Neural crest cell (in vitro differentiated cells): Measurements from ENCODE around the gene PPP1R1B. TPM values are rescaled to one million over a fixed set of nuclear protein-coding genes. Genes with fewer than 3 reads are reported as not detected.

Experiments used
- DNase-seq: peaks from one replicate; pipeline ENCODE4 v3.0.0; 2021; ENCODE audit warnings: low read depth, mixed read lengths, low spot score
- H3K27ac Mint-ChIP-seq: one replicate; pipeline ENCODE4 v1.8.0; 2021; ENCODE audit warnings: mild to moderate bottlenecking, mixed read lengths; ENCODE audit not compliant: unreplicated experiment
- H3K27me3 Mint-ChIP-seq: 2 replicates; pipeline ENCODE4 v1.8.0; 2021; ENCODE audit warnings: low read depth, mild to moderate bottlenecking, mixed read lengths
- H3K36me3 Mint-ChIP-seq: 2 replicates; pipeline ENCODE4 v1.8.0; 2021; ENCODE audit warnings: low read depth, mild to moderate bottlenecking, mixed read lengths
- H3K4me1 Mint-ChIP-seq: 2 replicates; pipeline ENCODE4 v1.8.0; 2021; ENCODE audit warnings: mixed read lengths
- H3K4me3 Mint-ChIP-seq: one replicate; pipeline ENCODE4 v1.8.0; 2021; ENCODE audit warnings: mild to moderate bottlenecking, mixed read lengths
- H3K9me3 Mint-ChIP-seq: 2 replicates; pipeline ENCODE4 v1.8.0; 2021; ENCODE audit warnings: mixed read lengths
- total RNA-seq: library from RNA; stranded (reverse); gene quantifications from 2 replicates; pipeline ENCODE4 v1.2.1, GENCODE V29; 2021
- TF ChIP-seq, protein P1 (sequence below): fragments of 200-600 bp; sonication (generic); conservative IDR thresholded peaks from 2 replicates; pipeline ENCODE4 v1.5.0; 2021; ENCODE audit warnings: antibody characterized with exemption, mild to moderate bottlenecking

PPP1R1B gene
- total RNA-seq, 1 donor from 2014 or later: not detected

DNA sequence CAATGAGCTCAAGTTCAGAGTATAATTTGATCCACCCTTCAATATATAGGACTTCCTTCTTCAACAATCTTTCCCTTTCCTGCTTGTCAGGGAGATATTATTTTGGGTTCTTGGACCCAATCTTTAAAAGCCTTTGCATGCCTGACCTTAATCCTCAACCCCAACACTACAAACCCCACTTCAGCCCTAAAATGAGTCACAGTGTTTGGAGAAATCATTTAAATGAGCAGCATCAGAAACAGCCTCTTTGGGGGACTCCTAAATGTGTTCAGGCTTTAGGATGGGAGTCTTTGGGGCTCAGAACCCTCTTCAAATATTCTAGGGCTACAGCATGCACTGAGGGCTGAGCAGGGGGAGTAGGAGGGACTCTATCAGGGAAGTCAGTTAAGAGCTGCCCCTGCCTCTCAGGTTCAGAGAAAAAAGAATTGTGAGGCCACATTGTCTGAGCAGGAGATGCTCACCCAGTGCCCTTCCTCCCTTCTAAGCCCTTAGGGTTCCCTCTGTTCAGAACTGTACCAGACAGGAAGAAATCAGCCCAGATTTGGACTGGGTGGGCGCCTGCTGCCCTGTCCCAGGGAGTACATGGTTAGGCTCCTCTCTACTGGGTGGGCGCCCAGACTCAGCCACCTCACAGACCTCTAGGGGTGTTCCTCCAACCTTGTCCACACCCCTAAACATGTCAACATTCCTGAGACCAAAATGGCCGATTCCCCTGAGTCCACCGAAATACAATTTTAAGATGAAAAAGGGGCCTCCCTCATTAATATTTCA lies 24.0 kb upstream of the PPP1R1B start:
- Mint-ChIP-seq H3K36me3 (no peaks in the 10 kb centered on the region), H3K4me1 (no peaks in the 10 kb centered on the region), H3K27ac (no peak overlapping the region), H3K9me3 (no peaks in the 10 kb centered on the region), H3K27me3 (peaks cover 98% of the 10 kb centered on the region), H3K4me3 (no peak overlapping the region)
- TF ChIP-seq, protein P1, sequence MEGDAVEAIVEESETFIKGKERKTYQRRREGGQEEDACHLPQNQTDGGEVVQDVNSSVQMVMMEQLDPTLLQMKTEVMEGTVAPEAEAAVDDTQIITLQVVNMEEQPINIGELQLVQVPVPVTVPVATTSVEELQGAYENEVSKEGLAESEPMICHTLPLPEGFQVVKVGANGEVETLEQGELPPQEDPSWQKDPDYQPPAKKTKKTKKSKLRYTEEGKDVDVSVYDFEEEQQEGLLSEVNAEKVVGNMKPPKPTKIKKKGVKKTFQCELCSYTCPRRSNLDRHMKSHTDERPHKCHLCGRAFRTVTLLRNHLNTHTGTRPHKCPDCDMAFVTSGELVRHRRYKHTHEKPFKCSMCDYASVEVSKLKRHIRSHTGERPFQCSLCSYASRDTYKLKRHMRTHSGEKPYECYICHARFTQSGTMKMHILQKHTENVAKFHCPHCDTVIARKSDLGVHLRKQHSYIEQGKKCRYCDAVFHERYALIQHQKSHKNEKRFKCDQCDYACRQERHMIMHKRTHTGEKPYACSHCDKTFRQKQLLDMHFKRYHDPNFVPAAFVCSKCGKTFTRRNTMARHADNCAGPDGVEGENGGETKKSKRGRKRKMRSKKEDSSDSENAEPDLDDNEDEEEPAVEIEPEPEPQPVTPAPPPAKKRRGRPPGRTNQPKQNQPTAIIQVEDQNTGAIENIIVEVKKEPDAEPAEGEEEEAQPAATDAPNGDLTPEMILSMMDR: no peak
- no peak for DNase-seq

DNA sequence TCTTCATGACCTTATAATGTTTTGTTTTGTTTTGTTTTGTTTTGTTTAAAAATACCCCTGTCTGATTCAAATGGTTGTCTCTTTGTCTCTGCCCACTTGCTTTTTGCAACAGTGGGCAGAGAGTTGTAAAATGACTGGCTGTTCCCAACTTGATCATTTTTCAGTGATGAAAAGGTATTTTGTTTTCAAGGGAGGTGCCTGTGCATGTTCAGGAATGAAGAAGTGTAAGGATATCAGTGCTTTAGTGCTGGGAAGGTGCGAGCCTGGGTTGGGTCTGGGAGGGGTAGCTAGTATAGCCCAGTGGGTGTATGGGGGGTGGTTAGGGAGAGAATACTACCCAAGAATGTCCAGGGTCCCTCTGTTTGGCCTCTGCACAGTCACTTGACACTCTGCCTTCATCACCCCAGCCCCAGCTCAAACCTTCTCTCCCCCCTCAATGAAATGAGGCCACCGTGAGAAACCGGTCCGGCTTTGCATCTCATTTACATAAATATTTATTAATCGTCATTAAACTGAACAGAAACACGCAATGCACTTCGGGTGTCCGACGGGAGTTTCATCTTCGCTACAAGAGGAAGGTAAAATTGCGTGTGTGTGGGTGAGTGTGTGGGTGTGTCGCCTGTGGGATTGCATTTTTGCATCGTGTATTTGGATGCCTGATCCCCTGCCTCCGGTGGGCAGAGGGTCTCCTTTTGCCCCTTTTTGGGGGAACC lies 23.3 kb upstream of the PPP1R1B start:
- Mint-ChIP-seq H3K4me1 (no peaks in the 10 kb centered on the region), H3K4me3 (no peak overlapping the region), H3K27me3 (peaks cover 98% of the 10 kb centered on the region), H3K9me3 (no peaks in the 10 kb centered on the region), H3K36me3 (no peaks in the 10 kb centered on the region), H3K27ac (no peak overlapping the region)
- no peak for DNase-seq
- TF ChIP-seq, protein P1: no peak

DNA sequence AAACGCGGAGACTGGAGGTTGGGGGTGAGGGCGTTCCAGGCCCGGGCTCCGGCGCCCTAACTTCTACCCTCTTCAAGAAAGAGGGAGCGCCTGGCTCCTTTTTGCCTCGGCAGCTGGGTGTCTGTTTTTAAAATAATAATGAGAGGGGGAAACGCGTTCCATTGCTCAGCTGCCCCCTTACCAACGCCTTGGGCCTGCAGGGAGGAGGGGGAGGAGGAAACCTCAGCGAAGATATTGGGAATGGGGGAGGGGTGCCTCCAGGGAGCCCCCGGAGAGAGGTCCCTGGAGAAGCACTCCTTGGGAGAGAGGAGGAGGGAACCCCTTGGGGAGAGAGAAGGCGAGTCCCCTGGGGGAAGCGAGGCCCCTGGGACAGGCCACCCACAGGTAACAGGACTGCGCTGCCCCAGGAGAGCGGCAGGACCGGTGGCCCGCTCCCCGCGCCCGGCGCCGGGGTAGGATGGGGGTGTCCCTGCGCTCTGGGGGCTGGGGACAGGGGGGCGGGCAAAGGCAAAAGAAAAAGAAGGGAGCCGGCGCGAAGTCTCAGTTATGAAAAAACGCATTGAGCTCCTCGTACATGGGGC lies 21.8 kb upstream of the PPP1R1B start:
- Mint-ChIP-seq H3K27ac (no peak overlapping the region), H3K4me1 (no peaks in the 10 kb centered on the region), H3K4me3 (no peak overlapping the region), H3K36me3 (no peaks in the 10 kb centered on the region), H3K9me3 (no peaks in the 10 kb centered on the region), H3K27me3 (peaks cover 98% of the 10 kb centered on the region)
- TF ChIP-seq, protein P1: no peak
- DNase-seq: no peak

DNA sequence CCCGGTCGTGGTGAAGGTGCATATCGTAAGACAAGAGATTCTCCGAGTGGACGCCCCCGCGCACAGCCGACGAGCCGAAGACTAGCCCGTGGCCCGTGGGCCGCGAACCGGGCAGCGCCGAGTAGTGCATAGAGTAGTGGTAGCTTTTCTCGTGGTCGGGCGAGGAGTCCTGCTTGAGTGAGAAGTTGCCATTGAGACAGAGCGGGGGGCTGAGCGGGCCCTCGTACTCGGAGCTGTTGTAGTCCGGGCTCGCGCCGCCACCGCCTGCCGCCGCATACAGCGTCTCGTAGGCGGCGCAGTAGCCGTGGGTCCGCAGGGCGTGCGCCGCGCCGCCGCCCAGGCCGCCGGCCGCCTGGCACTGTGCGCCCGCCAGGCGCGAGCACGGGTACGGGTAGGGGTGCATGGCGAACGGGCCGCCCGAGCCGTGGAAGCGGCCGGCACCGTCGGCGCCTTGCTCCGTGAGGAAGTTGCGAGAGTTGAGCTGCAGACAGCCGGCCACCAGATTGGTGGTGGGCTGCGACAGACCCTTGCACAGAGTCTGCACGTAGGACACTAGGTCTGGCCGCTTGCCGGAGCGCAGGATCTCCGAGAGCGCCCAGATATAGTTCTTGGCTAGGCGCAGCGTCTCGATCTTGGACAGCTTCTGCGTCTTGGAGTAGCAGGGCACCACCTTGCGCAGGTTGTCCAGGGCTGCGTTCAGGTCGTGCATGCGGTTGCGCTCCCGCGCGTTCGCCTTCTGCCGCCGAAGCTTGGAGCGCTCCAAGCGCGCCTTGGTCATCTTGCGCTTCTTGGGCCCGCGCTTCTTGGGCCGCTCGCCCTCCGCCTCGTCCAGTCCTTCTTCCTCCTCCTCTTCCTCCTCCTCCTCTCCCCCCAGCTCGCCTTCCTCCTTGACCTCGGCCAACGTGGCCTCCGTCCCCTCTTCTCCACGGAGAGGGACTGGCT lies 21.0 kb upstream of the PPP1R1B start:
- no peaks in the 10 kb centered on the region for H3K36me3 Mint-ChIP-seq
- no peaks in the 10 kb centered on the region for H3K4me1 Mint-ChIP-seq
- no peak for DNase-seq
- H3K9me3 Mint-ChIP-seq: no peaks in the 10 kb centered on the region
- peaks cover 98% of the 10 kb centered on the region for H3K27me3 Mint-ChIP-seq
- H3K27ac Mint-ChIP-seq: no peak overlapping the region
- TF ChIP-seq, protein P1: no peak
- no peak overlapping the region for H3K4me3 Mint-ChIP-seq

DNA sequence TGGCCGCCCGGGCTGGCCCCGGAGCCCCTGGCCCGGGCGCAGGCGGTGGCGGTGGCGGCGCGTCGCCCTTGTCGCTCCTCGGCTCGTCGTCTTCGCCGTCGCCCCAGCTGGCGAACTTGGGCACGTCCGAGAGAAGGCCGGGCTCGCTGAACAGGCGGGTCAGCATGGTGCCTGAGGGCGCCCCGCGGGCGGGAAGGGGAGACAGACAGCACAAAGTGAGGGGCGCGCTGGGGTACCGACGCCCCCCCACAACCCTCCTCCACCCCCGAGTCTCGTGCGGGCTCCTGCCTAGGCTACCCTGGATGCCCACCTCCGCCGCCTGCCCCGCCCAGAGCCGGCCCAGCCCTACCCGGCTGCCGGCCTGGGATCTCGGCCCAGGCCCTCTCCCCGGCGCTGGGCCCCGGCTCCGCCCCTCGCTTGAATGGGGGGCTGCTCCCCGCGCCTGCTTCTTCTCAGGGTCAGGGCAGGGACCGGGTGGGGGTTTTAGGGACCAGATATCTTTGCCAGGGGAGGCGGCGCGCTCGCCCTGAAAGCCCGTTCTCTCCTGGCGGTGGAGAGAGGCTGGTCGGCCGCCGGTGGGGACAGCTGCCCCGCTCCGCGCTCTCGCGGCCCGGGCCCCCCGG lies 20.2 kb upstream of the PPP1R1B start:
- H3K4me1 Mint-ChIP-seq: no peaks in the 10 kb centered on the region
- no peak overlapping the region for H3K4me3 Mint-ChIP-seq
- no peak for DNase-seq
- no peaks in the 10 kb centered on the region for H3K9me3 Mint-ChIP-seq
- no peaks in the 10 kb centered on the region for H3K36me3 Mint-ChIP-seq
- H3K27me3 Mint-ChIP-seq: peaks cover 98% of the 10 kb centered on the region
- no peak overlapping the region for H3K27ac Mint-ChIP-seq
- TF ChIP-seq, protein P1: no peak
